ENCODE measurements around the gene OR4N5. TPM values are rescaled to one million over a fixed set of nuclear protein-coding genes. Genes with fewer than 3 reads are reported as not detected.
"Not testable (repeated sequence)": the region's sequence is repeated elsewhere in the genome, so short reads cannot be mapped to it uniquely, and the experiment has no call there.

Gene OR4N5
- total and polyA plus RNA-seq, 2 donors from 2014 or later: not detected

- Histone ChIP-seq H3K36me3 (ENCODE audit: control insufficient read depth in 2 of 3, insufficient read depth in 3 of 3, low read length in 3 of 3) (no peaks in the 10 kb centered on the region), H3K9me3 (ENCODE audit: control insufficient read depth in 2 of 3, insufficient read depth in 1 of 3, low read length in 3 of 3) (no peaks in the 10 kb centered on the region), H3K27ac (ENCODE audit: low read depth in 2 of 2, low read length in 2 of 2) (no peak overlapping the region), H3K4me3 (ENCODE audit: low read length in 3 of 3) (no peak overlapping the region), H3K9ac (ENCODE audit: low read length in 3 of 3) (no peak overlapping the region), H3K27me3 (ENCODE audit: control insufficient read depth, insufficient read depth, low read length) (no peaks in the 10 kb centered on the region), H3K4me1 (ENCODE audit: control insufficient read depth in 2 of 3, insufficient read depth in 2 of 3, low read depth in 1 of 3, low read length in 3 of 3) (no peaks in the 10 kb centered on the region)
- DNase-seq: no peak
- TF ChIP-seq CTCF (IDR thresholded peaks at IDR 0.05; ENCODE audit: borderline replicate concordance, extremely low read depth, insufficient read depth): no peak
- intact Hi-C loops (cut with DNase I): no loop called here
- no peak for FAIRE-seq
These were observed 5.3 kb downstream of the OR4N5 start for GRCh38 chr14:20143911-20144310.

- Histone ChIP-seq H3K4me1 (ENCODE audit: control insufficient read depth in 2 of 3, insufficient read depth in 2 of 3, low read depth in 1 of 3, low read length in 3 of 3) (no peaks in the 10 kb centered on the region), H3K9ac (ENCODE audit: low read length in 3 of 3) (no peak overlapping the region), H3K4me3 (ENCODE audit: low read length in 3 of 3) (no peak overlapping the region), H3K9me3 (ENCODE audit: control insufficient read depth in 2 of 3, insufficient read depth in 1 of 3, low read length in 3 of 3) (no peaks in the 10 kb centered on the region), H3K27ac (ENCODE audit: low read depth in 2 of 2, low read length in 2 of 2) (no peak overlapping the region), H3K36me3 (ENCODE audit: control insufficient read depth in 2 of 3, insufficient read depth in 3 of 3, low read length in 3 of 3) (no peaks in the 10 kb centered on the region), H3K27me3 (ENCODE audit: control insufficient read depth, insufficient read depth, low read length) (no peaks in the 10 kb centered on the region)
- intact Hi-C loops (cut with DNase I): no loop called here
- FAIRE-seq (no peak), DNase-seq (no peak)
- TF ChIP-seq CTCF (IDR thresholded peaks at IDR 0.05; ENCODE audit: borderline replicate concordance, extremely low read depth, insufficient read depth): no peak
These were observed 6.2 kb downstream of the OR4N5 start for GRCh38 chr14:20144820-20145219.

DNA sequence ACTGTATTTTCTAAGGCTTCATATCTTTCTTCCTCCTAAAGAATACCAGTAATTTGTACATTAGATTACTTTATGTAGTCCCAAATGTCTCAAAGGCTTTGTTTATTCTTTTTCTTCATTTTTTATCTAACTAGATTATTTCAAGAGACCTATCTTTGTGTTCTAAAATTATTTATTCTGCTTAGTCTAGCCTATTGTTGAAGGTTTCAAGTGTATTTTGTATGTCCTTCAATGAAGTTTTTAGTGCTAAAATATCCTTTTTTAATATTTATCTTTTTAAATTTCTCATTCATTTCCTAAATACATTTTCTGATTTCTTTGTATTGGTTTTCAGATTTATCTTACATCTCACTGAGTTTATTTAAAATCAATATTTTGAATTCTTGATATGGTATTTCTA, 25.8 kb downstream of the OR4N5 start:
- peak; percentile 6 for FAIRE-seq
- no peak for TF ChIP-seq CTCF (IDR thresholded peaks at IDR 0.05; ENCODE audit: borderline replicate concordance, extremely low read depth, insufficient read depth)
- no peak overlapping the region for H3K9ac ChIP-seq (ENCODE audit: low read length in 3 of 3)
- H3K27me3 ChIP-seq (ENCODE audit: control insufficient read depth, insufficient read depth, low read length): no peaks in the 10 kb centered on the region
- H3K4me1 ChIP-seq (ENCODE audit: control insufficient read depth in 2 of 3, insufficient read depth in 2 of 3, low read depth in 1 of 3, low read length in 3 of 3): no peaks in the 10 kb centered on the region
- H3K27ac ChIP-seq (ENCODE audit: low read depth in 2 of 2, low read length in 2 of 2): no peak overlapping the region
- no peak overlapping the region for H3K4me3 ChIP-seq (ENCODE audit: low read length in 3 of 3)
- H3K9me3 ChIP-seq (ENCODE audit: control insufficient read depth in 2 of 3, insufficient read depth in 1 of 3, low read length in 3 of 3): peaks cover 0 to 12% (median 3%) of the 10 kb centered on the region in 3 donors
- no peaks in the 10 kb centered on the region for H3K36me3 ChIP-seq (ENCODE audit: control insufficient read depth in 2 of 3, insufficient read depth in 3 of 3, low read length in 3 of 3)
- DNase-seq: no peak
- intact Hi-C loops (cut with DNase I): no loop called here

DNA sequence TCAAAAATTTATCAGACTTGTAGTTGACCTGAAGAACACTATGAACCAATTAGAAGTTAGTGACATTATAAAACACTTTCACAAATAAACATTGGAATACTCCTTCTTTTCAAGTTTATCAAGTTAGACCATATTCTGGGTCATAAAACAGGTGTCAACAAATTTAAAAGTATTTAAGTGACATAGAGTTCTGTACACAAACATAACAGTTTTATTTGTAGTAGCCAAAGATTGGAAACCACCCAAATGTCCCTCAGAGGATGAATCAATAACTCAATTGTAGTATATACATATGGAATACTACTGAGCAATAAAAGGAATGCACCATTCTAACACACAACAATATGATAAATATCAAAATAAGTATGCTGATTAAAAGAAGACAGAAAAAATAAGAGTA, 28.5 kb downstream of the OR4N5 start:
- H3K9me3 ChIP-seq (ENCODE audit: control insufficient read depth in 2 of 3, insufficient read depth in 1 of 3, low read length in 3 of 3): peaks cover 0 to 12% (median 3%) of the 10 kb centered on the region in 3 donors
- TF ChIP-seq CTCF (IDR thresholded peaks at IDR 0.05; ENCODE audit: borderline replicate concordance, extremely low read depth, insufficient read depth): no peak
- DNase-seq (no peak), FAIRE-seq (no peak)
- no peaks in the 10 kb centered on the region for H3K4me1 ChIP-seq (ENCODE audit: control insufficient read depth in 2 of 3, insufficient read depth in 2 of 3, low read depth in 1 of 3, low read length in 3 of 3)
- H3K4me3 ChIP-seq (ENCODE audit: low read length in 3 of 3): no peak overlapping the region
- H3K27me3 ChIP-seq (ENCODE audit: control insufficient read depth, insufficient read depth, low read length): no peaks in the 10 kb centered on the region
- H3K36me3 ChIP-seq (ENCODE audit: control insufficient read depth in 2 of 3, insufficient read depth in 3 of 3, low read length in 3 of 3): no peaks in the 10 kb centered on the region
- no peak overlapping the region for H3K27ac ChIP-seq (ENCODE audit: low read depth in 2 of 2, low read length in 2 of 2)
- no peak overlapping the region for H3K9ac ChIP-seq (ENCODE audit: low read length in 3 of 3)
- intact Hi-C loops (cut with DNase I): no loop called here

DNA sequence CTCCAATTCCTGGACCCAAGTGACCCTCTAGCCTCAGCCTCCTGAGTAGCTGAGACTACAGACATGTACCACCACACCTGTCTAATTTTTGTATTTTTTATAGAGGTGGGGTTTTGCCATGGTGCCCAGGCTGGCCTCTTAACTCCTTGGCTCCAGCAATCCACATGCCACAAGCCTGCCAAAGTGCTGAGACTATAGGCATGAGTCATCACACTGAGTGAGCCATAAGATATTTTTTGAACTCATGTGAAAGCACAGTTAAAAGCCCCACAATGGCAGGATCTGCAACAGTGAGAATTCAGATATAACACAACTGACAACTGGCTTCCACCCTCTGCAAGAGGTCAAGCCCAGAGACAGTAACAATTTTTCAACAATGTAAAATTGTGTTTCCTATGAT, 31.2 kb downstream of the OR4N5 start:
- FAIRE-seq; H3K9ac ChIP-seq (ENCODE audit: low read length in 3 of 3); DNase-seq; H3K4me3 ChIP-seq (ENCODE audit: low read length in 3 of 3); H3K27ac ChIP-seq (ENCODE audit: low read depth in 2 of 2, low read length in 2 of 2); H3K4me1 ChIP-seq (ENCODE audit: control insufficient read depth in 2 of 3, insufficient read depth in 2 of 3, low read depth in 1 of 3, low read length in 3 of 3); H3K36me3 ChIP-seq (ENCODE audit: control insufficient read depth in 2 of 3, insufficient read depth in 3 of 3, low read length in 3 of 3); intact Hi-C loops (cut with DNase I); H3K27me3 ChIP-seq (ENCODE audit: control insufficient read depth, insufficient read depth, low read length); H3K9me3 ChIP-seq (ENCODE audit: control insufficient read depth in 2 of 3, insufficient read depth in 1 of 3, low read length in 3 of 3): not testable (repeated sequence)

- DNase-seq; H3K4me1 ChIP-seq (ENCODE audit: control insufficient read depth in 2 of 3, insufficient read depth in 2 of 3, low read depth in 1 of 3, low read length in 3 of 3); H3K27ac ChIP-seq (ENCODE audit: low read depth in 2 of 2, low read length in 2 of 2); H3K9ac ChIP-seq (ENCODE audit: low read length in 3 of 3); intact Hi-C loops (cut with DNase I); H3K9me3 ChIP-seq (ENCODE audit: control insufficient read depth in 2 of 3, insufficient read depth in 1 of 3, low read length in 3 of 3); H3K36me3 ChIP-seq (ENCODE audit: control insufficient read depth in 2 of 3, insufficient read depth in 3 of 3, low read length in 3 of 3); FAIRE-seq; H3K4me3 ChIP-seq (ENCODE audit: low read length in 3 of 3); H3K27me3 ChIP-seq (ENCODE audit: control insufficient read depth, insufficient read depth, low read length): not testable (repeated sequence)
These were observed 35.6 kb downstream of the OR4N5 start for GRCh38 chr14:20174205-20174604.
